Heart right ventricle (tissue), 16 donors: ENCODE data around the gene UGT1A7. TPM values are rescaled to one million over a fixed set of nuclear protein-coding genes. Genes with fewer than 3 reads are reported as not detected.

Experiments
- ATAC-seq, 8 donors: fragments of 200-7000 bp; cut with Tn5 transposase; one replicate each; pipeline ENCODE4 v1.9.1; 2020; ENCODE audit warnings: mild to moderate bottlenecking in 8 of 8, moderate library complexity in 8 of 8, moderate number of reproducible peaks in 1 of 8
- DNase-seq, 2 donors: peaks; one replicate each; pipeline ENCODE4 v3.0.0-alpha.2; 2020
- H3K27ac ChIP-seq, 10 donors: fragments of 200-600 bp; sonication (generic) in 2 of 10; one replicate each; pipeline versions ENCODE4 v1.5.0 to v1.8.0; 2020 to 2022; ENCODE audit warnings: mild to moderate bottlenecking in 3 of 10
- H3K27me3 ChIP-seq, 7 donors: fragments of 200-600 bp; one replicate each; pipeline ENCODE4 v1.8.0; 2021 to 2022; ENCODE audit warnings: mild to moderate bottlenecking in 2 of 7
- H3K36me3 ChIP-seq, 9 donors: fragments of 200-600 bp; sonication (generic) in 1 of 9; one replicate each; pipeline versions ENCODE4 v1.5.0 to v1.8.0; 2020 to 2022; ENCODE audit warnings: mild to moderate bottlenecking in 2 of 9
- H3K4me1 ChIP-seq, 9 donors: fragments of 200-600 bp; sonication (generic) in 1 of 9; one replicate each; pipeline versions ENCODE4 v1.5.0 to v1.8.0; 2020 to 2022; ENCODE audit warnings: mild to moderate bottlenecking in 4 of 9
- H3K4me3 ChIP-seq, 10 donors: fragments of 200-600 bp; sonication (generic) in 2 of 10; one replicate each; pipeline versions ENCODE4 v1.5.0 to v1.8.0; 2020 to 2022; ENCODE audit warnings: mild to moderate bottlenecking in 7 of 10, moderate library complexity in 2 of 10
- H3K9me3 ChIP-seq, 11 donors: fragments of 200-600 bp in 10 of 11; sonication (generic) in 2 of 11; one replicate each; pipeline versions ENCODE4 v1.5.0 to v1.8.0; 2013 to 2022; ENCODE audit warnings: mild to moderate bottlenecking in 2 of 11, control low read depth in 1 of 11, moderate library complexity in 1 of 11
- CTCF ChIP-seq, 9 donors: fragments of 200-600 bp; sonication (generic) in 2 of 9; IDR thresholded peaks; one replicate each; pipeline versions ENCODE4 v1.5.0 to v1.8.0; 2021 to 2022; ENCODE audit warnings: antibody characterized with exemption in 9 of 9, mild to moderate bottlenecking in 5 of 9, moderate library complexity in 1 of 9
- WGBS, 2 donors: extraction: QIAGEN DNeasy Blood & Tissue Kit; methylation state at CpG; one replicate each; pipeline ENCODE4 v1.1.7; 2013; ENCODE audit warnings: inconsistent platforms in 1 of 2; 5-methylcytosine and 5-hydroxymethylcytosine counted together
- intact Hi-C, 10 donors: fragments of 100-400 bp; cut with DNase I; formaldehyde crosslinking; loops; one replicate each; pipeline versions ENCODE4 v1.11.1 to v1.14.2; 2022
- polyA plus RNA-seq, 2 donors: library from polyadenylated mRNA; stranded (reverse); fragments of 200-250 nt; gene quantifications; one replicate each; pipeline ENCODE4 v1.2.3, GENCODE V29; 2013
- total RNA-seq, 10 donors: library from RNA; stranded (reverse); fragmentation: NEBNext Ultra II Directional in 3 of 10; extraction: Animal tissue kit (Norgen Biotek cat#: 25700) in 3 of 10; gene quantifications; one replicate each; pipeline versions ENCODE4 v1.2.1 to v1.2.4, GENCODE V29; 2021 to 2023
- donor health status: Arrhythmogenic right ventricular cardiomyopathy.
- donor health status: ischemic (EF 13 %, LVEDD 7.1; RV severe dilation, severe dysfunction).
- donor health status: healthy with polysubstance abuse.
- donor health status: DM: no; HTN: yes; CAD: no.
- donor health status: DM: no; HTN: no; CAD: no.
- donor health status: ischemic (EF 25% LVEDD 6.9; RV normal size, moderate dysfunction).
- donor health status: ischemic (EF 25% LVEDD 5.7; RV mildly dilated, moderate dysfunction).
- donor health status: healthy.
- donor health status: DM: yes; HTN: yes; CAD: no.
- donor health status: Ischemic cardiomyopathy.
- donor health status: ischemic (EF 35%, LVEDD 5.7; RV mildly dilated, moderate dysfunction).
- donor health status: nonischemic (EF 11% LVEDD 7.7; RV severe dilation, severe dysfunction).
- donor health status: DM: yes; HTN: yes; CAD: no.
- donor health status: PGD.
- donor health status: ischemic (EF 29% LVEDD 5.4; RV normal size, mild dysfunction).
- donor health status: nonischemic (EF 23%, LVEDD 6.1; RV moderate dilation, normal function).

The UGT1A7 gene
- total and polyA plus RNA-seq, 12 donors = 0.01 TPM; not detected in 11

GRCh38 chr2:233656443-233656842 is 25.3 kb upstream of the UGT1A7 start:
- DNase-seq (no peak), ATAC-seq (no peak)
- no peaks in the 10 kb centered on the region for H3K36me3 ChIP-seq
- H3K4me1 ChIP-seq = no peaks in the 10 kb centered on the region
- peaks cover 0 to 8% (median 0%) of the 10 kb centered on the region in 7 donors for H3K27me3 ChIP-seq
- H3K9me3 ChIP-seq = peaks cover 0 to 3% (median 0%) of the 10 kb centered on the region in 11 donors
- 89 to 90% methylated on average over 10 of the region's 10 CpGs for WGBS, 2 donors
- no peak overlapping the region for H3K4me3 ChIP-seq
- H3K27ac ChIP-seq = no peak overlapping the region
- no peak for TF ChIP-seq CTCF (IDR thresholded peaks at IDR 0.05)
- intact Hi-C loops = no loop called here

GRCh38 chr2:233658610-233659009 is 23.1 kb upstream of the UGT1A7 start:
- H3K4me1 ChIP-seq = no peaks in the 10 kb centered on the region
- no peak for DNase-seq
- no peak overlapping the region for H3K4me3 ChIP-seq
- intact Hi-C loops = no loop called here
- H3K27me3 ChIP-seq = peaks cover 0 to 6% (median 0%) of the 10 kb centered on the region in 7 donors
- TF ChIP-seq CTCF (IDR thresholded peaks at IDR 0.05) = no peak
- no peaks in the 10 kb centered on the region for H3K36me3 ChIP-seq
- no peak overlapping the region for H3K27ac ChIP-seq
- no peak for ATAC-seq
- H3K9me3 ChIP-seq = peaks cover 0 to 4% (median 0%) of the 10 kb centered on the region in 11 donors

- WGBS, 2 donors = 17 to 33% methylated on average over 1 of the region's 1 CpG
- no peak for DNase-seq
- intact Hi-C loops = no loop called here
- Histone ChIP-seq H3K9me3 (peaks cover 0 to 10% (median 0%) of the 10 kb centered on the region in 11 donors), H3K27me3 (peaks cover 0 to 11% (median 0%) of the 10 kb centered on the region in 7 donors), H3K27ac (no peak overlapping the region), H3K4me3 (no peak overlapping the region), H3K4me1 (no peaks in the 10 kb centered on the region), H3K36me3 (no peaks in the 10 kb centered on the region)
- no peak for TF ChIP-seq CTCF (IDR thresholded peaks at IDR 0.05)
- ATAC-seq = no peak
These were observed 17.8 kb upstream of the UGT1A7 start for GRCh38 chr2:233663911-233664310.

- ATAC-seq (no peak), DNase-seq (no peak)
- Histone ChIP-seq H3K9me3 (peaks cover 0 to 10% (median 0%) of the 10 kb centered on the region in 11 donors), H3K4me1 (no peaks in the 10 kb centered on the region), H3K27ac (no peak overlapping the region), H3K27me3 (peaks cover 0 to 10% (median 0%) of the 10 kb centered on the region in 7 donors), H3K36me3 (no peaks in the 10 kb centered on the region), H3K4me3 (no peak overlapping the region)
- intact Hi-C loops = no loop called here
- 92 to 95% methylated on average over 4 of the region's 4 CpGs for WGBS, 2 donors
- TF ChIP-seq CTCF (IDR thresholded peaks at IDR 0.05) = no peak
These were observed 13.0 kb upstream of the UGT1A7 start for GRCh38 chr2:233668605-233669260.
